HG03469 (cell line): ENCODE results near the gene NPIPB2.
"Not testable (repeated sequence)": the region's sequence is repeated elsewhere in the genome, so short reads cannot be mapped to it uniquely, and the experiment has no call there.

Source experiments
- ATAC-seq: cut with Tn5 transposase; IDR thresholded peaks from one replicate; pipeline ENCODE4 v1.9.1; 2021; ENCODE audit warnings: mild to moderate bottlenecking, moderate library complexity, moderate number of reproducible peaks; ENCODE audit not compliant: unreplicated experiment

The NPIPB2 gene

DNA sequence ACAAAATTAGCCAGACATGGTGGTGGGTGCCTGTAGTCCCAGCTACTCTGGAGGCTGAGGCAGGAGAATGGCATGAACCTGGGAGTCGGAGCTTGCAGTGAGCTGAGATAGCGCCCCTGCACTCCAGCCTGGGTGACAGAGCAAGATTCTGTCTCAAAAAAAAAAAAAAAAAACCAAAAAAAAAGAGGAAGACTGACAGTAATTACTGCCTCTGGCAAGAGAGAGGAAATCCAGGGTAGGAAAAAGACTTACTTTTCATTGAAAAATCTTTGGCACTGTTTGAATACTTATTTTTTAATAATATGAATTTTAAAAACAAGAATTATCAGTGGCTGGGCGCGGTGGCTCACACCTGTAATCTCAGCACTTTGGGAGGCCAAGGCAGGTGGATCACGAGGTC, 20.6 kb upstream of the NPIPB2 start:
- not testable (repeated sequence) for ATAC-seq

DNA sequence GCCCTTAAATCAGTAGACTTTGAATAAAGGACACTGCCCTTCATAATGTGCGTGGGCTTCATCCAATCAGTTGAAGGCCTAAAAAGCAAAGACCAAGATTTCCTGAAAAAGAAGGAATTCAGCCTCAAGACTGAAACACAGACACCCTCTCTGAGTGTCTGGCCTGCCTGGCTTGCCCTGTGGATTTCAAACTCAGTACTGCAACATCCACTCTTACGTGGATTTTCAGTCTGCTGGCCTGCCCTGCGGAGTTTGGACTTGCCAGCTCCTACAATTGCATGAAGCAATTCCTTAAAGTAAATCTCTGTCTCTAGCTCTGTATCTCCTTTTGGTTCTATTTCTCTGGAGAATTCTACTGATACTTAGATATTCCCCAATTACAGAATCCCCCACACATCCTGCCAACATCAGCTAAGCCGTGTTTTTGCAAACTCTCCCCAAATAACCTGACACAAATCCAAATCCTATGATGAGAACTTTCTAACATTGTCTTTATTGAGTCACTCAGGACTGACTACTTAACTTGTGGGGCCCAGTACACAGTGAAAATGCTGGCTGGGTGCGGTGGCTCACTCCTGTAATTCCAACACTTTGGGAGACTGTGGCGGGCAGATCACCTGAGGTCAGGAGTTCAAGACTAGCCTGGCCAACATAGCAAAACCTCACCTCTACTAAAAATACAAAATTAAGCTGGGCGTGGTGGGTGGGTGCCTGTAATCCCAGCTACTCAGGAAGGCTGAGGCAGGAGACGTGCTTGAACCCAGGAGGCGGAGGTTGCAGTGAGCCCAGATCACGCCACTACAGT, 15.9 kb upstream of the NPIPB2 start:
- no peak for ATAC-seq

DNA sequence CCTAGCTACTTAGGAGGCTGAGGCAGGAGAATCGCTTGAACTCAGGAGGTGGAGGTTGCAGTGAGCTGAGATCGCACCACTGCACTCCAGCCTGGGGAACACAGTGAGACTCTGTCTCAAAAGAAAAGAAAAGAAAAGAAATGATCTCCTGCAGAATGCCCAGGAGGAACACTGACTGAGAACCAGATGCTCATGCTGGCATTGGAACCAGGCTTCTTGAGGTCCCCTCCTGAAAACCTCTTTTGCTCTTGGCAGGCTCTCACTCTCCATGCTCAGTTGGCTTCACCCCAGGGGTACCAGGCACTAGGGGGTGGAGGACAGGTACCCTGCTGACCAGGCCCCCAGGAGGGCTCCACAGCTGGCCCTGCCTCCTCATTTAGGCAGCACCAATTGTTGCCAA, 14.7 kb upstream of the NPIPB2 start:
- ATAC-seq = no peak

DNA sequence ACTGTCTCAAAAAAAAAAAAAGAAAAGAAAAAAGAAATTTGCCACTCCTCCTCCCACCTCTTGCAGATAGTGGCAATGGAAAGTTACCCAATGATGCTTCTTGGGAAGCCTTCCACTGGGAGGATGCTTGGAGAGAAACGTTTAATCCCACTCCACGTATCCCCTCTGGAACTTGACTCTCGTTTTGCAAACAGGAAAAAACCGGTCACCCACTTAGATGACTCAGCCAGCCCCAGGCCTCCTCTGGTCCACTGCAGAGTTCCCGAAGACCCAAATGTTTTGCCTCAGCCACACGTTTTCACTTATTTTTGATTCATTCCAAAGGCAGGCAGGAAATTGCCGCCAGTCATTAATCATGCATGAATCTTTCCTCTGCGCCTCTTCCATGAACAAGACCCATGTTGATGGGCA, 13.9 kb upstream of the NPIPB2 start:
- no peak for ATAC-seq

DNA sequence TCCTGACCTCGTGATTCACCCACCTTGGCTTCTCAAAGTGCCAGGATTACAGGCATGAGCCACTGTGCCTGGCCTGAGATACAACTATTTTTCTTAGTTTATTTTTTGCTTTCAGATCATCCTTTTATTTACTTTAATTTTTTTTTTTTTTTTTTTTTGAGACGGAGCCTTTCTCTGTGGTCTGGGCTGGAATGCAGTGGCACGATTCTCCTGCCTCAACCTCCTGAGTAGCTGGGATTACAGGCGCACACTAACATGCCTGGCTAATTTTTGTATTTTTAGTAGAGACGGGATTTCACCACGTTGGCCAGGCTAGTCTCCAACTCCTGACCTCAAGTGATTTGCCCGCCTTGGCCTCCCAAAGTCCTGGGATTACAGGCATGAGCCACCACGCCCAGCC, 11.7 kb upstream of the NPIPB2 start:
- not testable (repeated sequence) for ATAC-seq

DNA sequence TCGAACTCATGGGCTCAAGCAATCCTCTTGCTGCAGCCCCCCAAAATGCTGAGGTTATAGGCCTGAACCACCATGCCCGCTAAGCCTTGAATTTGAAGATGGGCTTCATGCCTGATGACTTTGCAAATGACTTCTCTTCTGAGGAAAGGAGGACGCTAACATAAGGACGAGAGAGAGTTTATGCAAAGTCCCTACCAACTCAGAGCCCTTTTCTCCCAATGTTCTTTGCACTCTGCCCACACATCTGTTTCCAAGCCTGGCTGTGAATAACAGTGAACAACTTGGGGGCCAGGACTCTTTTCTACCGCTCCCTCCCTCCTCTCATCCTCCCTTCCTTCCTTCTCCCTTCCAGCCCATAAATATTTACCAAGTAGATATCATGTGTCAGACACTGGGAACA, 8.5 kb upstream of the NPIPB2 start:
- no peak for ATAC-seq

DNA sequence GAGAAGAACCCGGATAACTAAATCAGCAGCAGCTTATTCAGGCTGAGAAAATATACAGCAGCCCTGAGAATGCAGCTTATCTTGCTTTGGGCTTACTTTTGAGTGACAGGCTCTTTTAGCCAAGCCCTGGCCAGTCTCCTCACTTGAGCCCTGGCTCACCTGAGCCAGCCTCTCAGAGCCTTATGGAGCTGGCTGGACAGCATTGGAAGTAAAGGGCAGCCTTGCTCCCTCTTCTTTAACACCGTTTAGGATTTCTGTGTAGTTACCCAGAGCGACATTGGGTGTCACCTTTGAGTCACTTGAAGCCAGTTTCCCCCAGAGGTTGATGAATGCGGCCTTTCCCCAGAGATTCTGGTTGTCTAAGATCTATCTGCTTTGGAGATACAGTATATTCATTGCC, 7.7 kb upstream of the NPIPB2 start:
- no peak for ATAC-seq

DNA sequence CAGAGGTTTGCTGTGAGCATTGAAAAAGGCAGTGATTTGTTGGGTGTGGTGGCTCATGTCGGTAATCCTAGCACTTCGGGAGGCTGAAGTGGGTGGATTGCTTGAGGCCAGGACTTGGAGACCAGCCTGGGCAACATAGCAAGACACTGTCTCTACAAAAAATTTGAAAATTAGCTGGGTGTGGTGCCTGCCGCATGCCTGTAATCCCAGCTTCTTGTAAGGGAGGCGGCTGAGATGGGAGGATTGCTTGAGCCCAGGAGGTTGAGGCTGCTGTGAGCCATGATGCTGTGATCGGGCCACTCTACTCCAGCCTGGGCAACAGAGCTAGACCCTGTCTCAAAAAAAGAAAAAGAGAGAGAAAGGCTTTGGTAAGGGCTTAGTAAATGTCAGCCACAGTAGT, 7.0 kb upstream of the NPIPB2 start:
- no peak for ATAC-seq

DNA sequence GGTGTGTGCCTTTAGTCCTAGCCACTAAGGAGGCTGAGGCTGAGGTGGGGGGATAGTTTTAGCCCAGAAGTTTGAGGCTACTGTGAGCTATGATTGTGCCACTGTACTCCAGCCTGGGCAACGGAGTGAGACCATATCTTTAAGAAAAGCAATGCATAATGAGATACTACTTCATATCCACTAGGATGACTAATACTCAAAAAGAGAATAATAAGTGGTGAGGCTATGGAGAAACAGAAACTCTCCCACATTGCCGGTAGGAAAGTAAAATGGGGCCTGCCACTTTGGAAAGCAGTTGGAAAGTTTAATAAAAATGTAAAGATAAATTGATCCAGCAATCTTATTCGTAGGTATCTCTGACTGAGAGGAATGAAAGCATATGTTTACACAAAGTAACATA, 4.6 kb upstream of the NPIPB2 start:
- ATAC-seq = no peak

DNA sequence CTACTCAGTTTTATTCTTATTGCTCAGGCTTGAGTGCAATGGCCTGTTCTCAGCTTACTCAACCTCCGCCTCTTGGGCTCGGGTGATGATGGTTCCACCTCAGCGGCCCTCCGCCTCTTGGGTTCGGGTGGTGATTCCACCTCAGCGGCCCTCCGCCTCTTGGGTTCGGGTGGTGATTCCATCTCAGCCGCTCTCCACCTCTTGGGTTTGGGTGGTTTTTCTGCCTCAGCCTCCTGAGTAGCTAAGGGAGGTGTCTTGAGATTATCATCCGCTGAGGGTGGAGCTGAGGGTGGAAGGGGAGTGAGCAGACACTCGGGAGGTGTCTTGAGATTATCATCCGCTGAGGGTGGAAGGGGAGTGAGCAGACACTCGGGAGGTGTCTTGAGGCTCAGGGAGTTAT, 14.5 kb downstream of the NPIPB2 start:
- not testable (repeated sequence) for ATAC-seq

DNA sequence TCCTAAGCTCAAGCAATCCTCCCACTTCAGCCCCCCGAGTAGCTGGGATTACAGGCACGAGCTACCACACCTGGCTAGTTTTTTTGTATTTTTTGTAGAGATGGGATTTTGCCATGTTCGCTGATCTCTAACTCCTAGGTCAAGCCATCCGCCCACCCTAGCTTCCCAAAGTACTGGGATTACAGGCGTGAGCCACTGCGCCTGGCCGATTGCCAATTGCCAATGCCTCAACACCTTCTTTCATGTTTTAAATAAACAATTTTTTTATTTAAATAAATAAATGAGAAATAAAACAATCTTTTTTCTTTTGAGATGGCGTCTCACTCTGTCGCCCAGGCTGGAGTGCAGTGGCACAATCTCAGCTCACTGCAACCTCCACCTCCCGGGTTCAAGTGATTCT, 17.8 kb downstream of the NPIPB2 start:
- ATAC-seq = not testable (repeated sequence)

DNA sequence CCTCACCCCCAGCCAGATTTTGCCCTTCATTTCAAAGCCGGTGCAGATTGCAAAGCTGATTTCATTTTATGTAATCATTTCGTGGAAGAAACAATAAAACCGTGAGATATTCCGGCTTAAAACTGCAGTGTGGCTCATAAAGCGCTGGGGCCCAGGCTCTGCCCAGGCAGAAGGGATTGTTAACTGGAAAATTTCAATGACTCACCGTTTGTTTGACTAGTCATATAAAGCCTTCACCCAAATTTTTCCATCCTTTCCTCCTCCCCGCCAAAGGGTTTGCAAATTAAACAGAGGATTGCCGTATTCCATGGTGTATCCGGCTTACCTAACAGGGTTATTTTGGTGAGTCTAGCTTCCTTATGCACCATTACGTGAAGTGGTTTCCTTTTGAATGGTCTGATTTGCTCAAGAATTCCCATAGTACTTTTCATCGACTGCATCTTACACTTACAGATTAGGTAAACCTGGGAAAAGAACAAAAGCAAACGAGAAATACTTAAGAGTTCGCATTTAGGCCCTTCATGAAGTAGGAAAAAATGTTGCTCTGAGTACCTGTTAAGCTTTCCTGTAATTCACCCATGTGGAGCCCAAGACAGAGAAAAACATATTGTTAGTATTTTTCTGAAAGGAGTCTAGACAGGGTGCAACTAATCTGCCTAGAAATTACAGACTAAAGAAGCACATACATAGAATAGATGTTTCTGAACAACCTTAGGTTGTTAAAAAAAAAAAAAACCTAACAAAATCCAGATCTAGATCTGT, 25.1 kb downstream of the NPIPB2 start:
- ATAC-seq = no peak

DNA sequence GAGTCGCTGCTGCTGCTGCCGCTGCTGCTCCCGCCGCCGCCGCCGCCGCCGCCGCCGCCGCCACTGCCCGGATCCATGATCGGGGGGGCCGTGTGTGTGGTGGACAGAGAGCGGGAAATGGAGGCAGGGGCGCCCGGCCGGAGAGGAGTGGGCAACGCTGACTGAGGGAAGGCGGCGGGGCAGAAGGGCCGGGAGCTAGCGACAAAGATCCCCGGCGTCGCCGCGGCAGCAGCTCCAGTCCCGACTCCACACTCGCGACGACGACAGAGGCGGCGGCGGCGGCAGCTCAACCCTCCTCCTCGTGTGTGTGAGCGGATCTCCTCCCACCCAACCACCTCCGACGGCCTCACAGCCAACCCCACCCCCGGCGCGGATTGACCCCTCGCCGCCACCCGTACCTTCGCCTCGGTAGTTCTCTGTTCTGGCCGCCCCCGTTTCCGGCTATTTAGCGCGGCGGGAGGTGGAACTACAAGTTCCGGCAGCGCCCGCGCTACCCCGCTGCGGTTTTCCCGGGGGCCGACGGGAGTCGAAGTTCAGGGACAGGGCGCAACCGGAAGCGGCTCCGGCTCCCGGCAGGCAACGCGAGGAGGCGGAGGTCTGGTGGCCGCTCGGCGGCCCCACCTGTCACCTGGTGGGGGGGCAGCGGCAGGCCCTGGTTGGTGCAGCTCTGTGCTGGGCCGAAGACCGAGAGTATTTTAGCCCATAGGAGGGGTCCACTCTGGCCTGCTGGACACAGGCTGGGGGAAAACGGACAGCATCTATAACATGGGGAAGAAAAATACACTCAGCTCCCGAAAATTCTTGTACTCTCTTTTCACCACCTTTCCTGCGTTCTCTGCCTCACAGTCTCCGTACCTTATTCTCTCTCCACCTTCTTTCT, 26.0 kb downstream of the NPIPB2 start, which contains the start of gene GSPT1:
TSS of gene GSPT1 (minus strand) at position 313 of the 880 bp plus-strand sequence. CDS start at position 77, 236 bp downstream.
- peak; percentile 50 for ATAC-seq

DNA sequence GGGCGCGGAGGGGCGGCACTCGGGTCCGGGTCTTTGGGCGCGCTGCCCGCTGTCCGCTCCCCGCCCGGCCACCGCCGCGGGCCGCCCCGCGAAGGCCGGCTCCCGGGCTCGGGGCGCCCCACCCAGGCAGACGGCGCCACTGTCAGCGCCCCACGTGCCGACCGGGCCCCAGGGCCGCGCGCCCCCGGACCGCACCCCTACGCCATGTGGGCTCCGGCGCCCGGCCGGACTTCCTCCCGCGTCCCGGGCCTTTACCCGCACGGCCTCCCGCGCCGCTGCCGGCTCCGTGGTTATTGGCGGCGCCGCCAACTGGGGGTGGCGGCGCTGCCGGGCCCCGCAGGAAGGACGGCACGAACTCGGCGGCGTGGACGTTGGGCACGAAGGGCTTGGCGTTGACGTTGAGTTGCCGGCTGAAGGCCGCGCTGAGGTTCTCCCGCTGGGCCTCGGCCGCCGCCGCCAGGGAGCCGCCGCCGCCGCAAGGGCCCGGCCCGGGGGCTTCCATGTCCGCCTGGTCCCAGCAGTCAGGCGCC, 26.7 kb downstream of the NPIPB2 start:
- no peak for ATAC-seq

DNA sequence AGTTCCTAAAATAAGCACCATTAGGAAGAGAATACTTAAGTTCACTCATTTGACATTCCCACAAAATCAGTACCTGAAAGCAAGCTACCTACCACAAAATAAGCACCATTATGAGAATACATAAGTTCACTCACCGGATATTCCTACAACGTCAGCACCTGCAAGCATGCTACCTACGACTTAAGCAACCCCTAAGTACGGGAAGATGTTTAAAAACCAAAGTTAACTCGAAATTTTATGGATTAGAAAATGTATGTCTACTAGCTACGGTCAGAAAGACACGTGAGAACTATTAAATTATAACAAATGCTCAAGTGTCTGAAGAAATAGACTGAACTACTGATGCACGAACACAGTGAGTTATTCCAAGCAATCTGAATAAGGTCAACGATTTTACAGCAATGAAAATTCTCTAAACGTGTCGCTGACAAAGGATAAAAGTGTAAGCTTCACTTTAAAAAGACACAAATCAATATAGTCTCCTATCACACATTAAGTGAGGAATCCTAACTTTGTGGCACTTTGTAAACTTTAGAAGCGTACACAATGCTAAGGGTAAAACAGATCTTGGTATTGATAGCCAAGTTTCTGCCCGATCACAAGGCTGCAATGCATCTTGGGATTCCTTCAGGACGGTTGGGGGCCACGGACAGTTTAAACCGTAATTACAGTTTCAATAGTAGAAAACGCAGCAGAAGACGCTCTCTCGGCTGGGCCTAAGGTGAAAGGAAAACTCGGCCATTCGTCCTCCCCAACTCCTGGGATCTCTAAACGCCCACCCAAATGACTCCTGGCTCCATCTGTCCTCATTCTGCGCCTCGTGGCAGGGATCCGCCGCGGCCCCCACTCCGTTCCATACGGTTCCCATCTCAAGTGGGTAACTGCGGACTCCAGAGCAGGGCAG, 27.4 kb downstream of the NPIPB2 start:
- ATAC-seq = no peak

DNA sequence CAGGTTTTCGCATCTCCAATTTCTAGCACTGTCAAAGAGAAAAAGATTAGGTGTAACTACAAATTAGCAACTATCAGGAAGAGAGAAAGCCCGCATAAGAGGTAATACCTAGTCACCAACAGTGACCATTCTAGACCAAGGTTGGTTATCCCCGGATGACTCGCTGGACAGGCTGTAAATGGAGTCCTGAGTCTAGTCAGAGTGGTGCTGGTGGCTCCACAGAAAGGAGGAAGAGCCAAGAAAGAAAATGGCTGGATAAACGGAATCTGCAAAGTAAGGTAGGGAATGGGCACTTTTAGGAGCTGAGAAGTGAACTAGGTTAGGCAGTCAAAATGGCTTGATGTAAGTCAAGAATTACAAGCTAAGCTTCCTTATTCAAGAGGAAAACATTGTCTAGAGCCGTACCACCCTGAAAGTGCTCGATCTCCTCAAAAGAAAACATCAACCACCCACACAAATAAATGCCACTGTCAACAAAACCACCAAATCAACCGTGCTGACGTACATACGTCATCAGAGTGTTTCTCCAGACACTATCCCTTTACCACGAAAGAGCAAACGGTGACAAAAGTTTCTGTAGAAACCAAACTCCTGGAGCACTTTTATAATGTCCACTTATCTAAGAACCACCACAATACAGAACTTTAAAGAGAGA, 28.3 kb downstream of the NPIPB2 start:
- ATAC-seq = no peak

DNA sequence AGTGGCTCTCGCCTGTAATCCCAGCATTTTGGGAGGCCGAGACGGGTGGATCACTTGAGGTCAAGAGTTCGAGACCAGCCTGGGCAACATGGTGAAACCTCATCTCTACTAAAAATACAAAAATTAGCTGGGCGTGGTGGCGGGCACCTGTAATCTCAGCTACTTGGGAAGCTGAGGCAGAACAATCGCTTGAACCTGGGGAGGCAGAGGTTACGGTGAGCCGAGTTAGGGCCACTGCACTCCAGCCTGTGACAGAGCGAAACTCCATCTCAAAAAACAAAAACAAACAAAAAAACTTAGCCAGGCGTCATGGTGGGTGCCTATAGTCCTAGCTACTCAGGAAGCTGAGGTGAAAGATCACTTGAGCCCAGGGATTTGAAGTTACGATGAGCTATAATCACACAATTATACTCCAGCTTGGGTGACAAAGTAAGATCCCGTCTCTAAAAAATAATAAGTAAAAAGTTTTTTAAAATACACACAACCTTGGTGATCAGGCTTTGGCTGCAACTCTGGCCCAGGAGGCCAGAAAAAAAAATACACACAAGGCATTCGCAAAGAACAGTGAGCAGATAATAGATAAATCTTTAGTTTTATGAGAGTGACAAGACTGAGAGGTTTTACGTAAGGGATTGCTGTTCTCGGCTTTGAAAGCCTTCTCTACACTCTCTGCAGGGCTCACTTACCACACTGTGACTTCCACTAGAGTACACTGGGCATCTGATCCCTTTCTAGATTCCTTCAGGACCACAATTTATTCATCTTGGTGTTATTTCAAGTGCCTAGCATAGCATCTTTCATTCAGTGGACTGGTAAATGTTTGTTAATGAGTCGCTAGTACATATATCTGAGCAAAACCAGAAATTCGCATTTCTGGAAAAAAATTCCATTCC, 31.9 kb downstream of the NPIPB2 start:
- ATAC-seq = no peak
